Large intestine (tissue), 3 donors: ENCODE data around the gene ABCC1. TPM values are rescaled to one million over a fixed set of nuclear protein-coding genes. Genes with fewer than 3 reads are reported as not detected.
"Not testable (repeated sequence)": the region's sequence is repeated elsewhere in the genome, so short reads cannot be mapped to it uniquely, and the experiment has no call there.

Experiments
- DNase-seq, 2 donors: peaks; one replicate each; pipeline versions ENCODE4 v3.0.0 to v3.0.0-alpha.2; 2013
- H3K27ac ChIP-seq: one replicate; pipeline ENCODE4 v1.5.1; 2013; ENCODE audit warnings: low read length
- H3K27me3 ChIP-seq: 2 replicates; pipeline ENCODE4 v1.6.1; 2013; ENCODE audit warnings: low read length; ENCODE audit not compliant: control insufficient read depth, insufficient read depth
- H3K36me3 ChIP-seq: 2 replicates; pipeline ENCODE4 v1.6.1; 2013; ENCODE audit warnings: low read length; ENCODE audit not compliant: control insufficient read depth, insufficient read depth
- H3K4me1 ChIP-seq: one replicate; pipeline ENCODE4 v1.6.1; 2013; ENCODE audit warnings: low read length; ENCODE audit not compliant: control insufficient read depth, insufficient read depth
- H3K4me3 ChIP-seq: one replicate; pipeline ENCODE4 v1.5.1; 2013; ENCODE audit warnings: low read length
- H3K9me3 ChIP-seq: one replicate; pipeline ENCODE4 v1.6.1; 2013; ENCODE audit warnings: mild to moderate bottlenecking, low read depth, low read length, moderate library complexity; ENCODE audit not compliant: control insufficient read depth
- WGBS: methylation state at CpG from one replicate; pipeline ENCODE4 v1.1.5; 2013; ENCODE audit warnings: low lambda C conversion rate; ENCODE audit not compliant: insufficient coverage; 5-methylcytosine and 5-hydroxymethylcytosine counted together
- polyA plus RNA-seq: library from polyadenylated mRNA; unstranded; fragments of 120-200 nt; gene quantifications from one replicate; pipeline ENCODE4 v1.2.1, GENCODE V29; 2013

ABCC1 gene
- polyA plus RNA-seq, 1 donor: 10.6 TPM

- H3K9me3 ChIP-seq: no peaks in the 10 kb centered on the region
- H3K4me3 ChIP-seq: no peak overlapping the region
- H3K36me3 ChIP-seq: no peaks in the 10 kb centered on the region
- no peak overlapping the region for H3K27ac ChIP-seq
- 90% methylated on average over 2 of the region's 7 CpGs for WGBS
- no peaks in the 10 kb centered on the region for H3K4me1 ChIP-seq
- DNase-seq: no peak
- no peaks in the 10 kb centered on the region for H3K27me3 ChIP-seq
Measured at GRCh38 chr16:15976929-15977637, 27.7 kb downstream of the ABCC1 start.

- no peak overlapping the region for H3K27ac ChIP-seq
- 94% methylated on average over 2 of the region's 3 CpGs for WGBS
Measured at GRCh38 chr16:15979801-15980200, 30.4 kb downstream of the ABCC1 start.

GRCh38 chr16:15980329-15980728 lies 30.9 kb downstream of the ABCC1 start:
- H3K9me3 ChIP-seq: no peaks in the 10 kb centered on the region
- no CpG with 5 or more reads among the region's 3 CpGs for WGBS
- no peak for DNase-seq
- no peak overlapping the region for H3K27ac ChIP-seq
- H3K27me3 ChIP-seq: no peaks in the 10 kb centered on the region
- no peaks in the 10 kb centered on the region for H3K36me3 ChIP-seq
- no peaks in the 10 kb centered on the region for H3K4me1 ChIP-seq
- H3K4me3 ChIP-seq: no peak overlapping the region

More at GRCh38 chr16:15979801-15980200, 30.4 kb downstream of the ABCC1 start:
- H3K36me3 ChIP-seq: no peaks in the 10 kb centered on the region
- H3K4me1 ChIP-seq: no peaks in the 10 kb centered on the region
- no peak overlapping the region for H3K4me3 ChIP-seq
- DNase-seq: no peak
- no peaks in the 10 kb centered on the region for H3K27me3 ChIP-seq
- H3K9me3 ChIP-seq: no peaks in the 10 kb centered on the region

GRCh38 chr16:15981382-15981781 lies 32.0 kb downstream of the ABCC1 start:
- H3K4me1 ChIP-seq: no peaks in the 10 kb centered on the region
- H3K9me3 ChIP-seq: no peaks in the 10 kb centered on the region
- 100% methylated on average over 1 of the region's 3 CpGs for WGBS

GRCh38 chr16:15982194-15982915 lies 32.9 kb downstream of the ABCC1 start:
- H3K4me3 ChIP-seq, H3K27ac ChIP-seq, H3K36me3 ChIP-seq, DNase-seq, H3K9me3 ChIP-seq, H3K27me3 ChIP-seq, H3K4me1 ChIP-seq: not testable (repeated sequence)
- no CpG with 5 or more reads among the region's 5 CpGs for WGBS

More at GRCh38 chr16:15981382-15981781, 32.0 kb downstream of the ABCC1 start:
- Histone ChIP-seq H3K27me3 (no peaks in the 10 kb centered on the region), H3K4me3 (no peak overlapping the region), H3K27ac (no peak overlapping the region), H3K36me3 (no peaks in the 10 kb centered on the region)
- DNase-seq: no peak

GRCh38 chr16:15983898-15984297 lies 34.5 kb downstream of the ABCC1 start:
- H3K9me3 ChIP-seq: no peaks in the 10 kb centered on the region
- DNase-seq: no peak
- WGBS: no CpG with 5 or more reads among the region's 5 CpGs
- no peaks in the 10 kb centered on the region for H3K36me3 ChIP-seq
- no peak overlapping the region for H3K27ac ChIP-seq
- no peak overlapping the region for H3K4me3 ChIP-seq
- H3K4me1 ChIP-seq: no peaks in the 10 kb centered on the region
- H3K27me3 ChIP-seq: no peaks in the 10 kb centered on the region

GRCh38 chr16:15985144-15985543 lies 35.7 kb downstream of the ABCC1 start:
- H3K9me3 ChIP-seq: no peaks in the 10 kb centered on the region
- no peaks in the 10 kb centered on the region for H3K36me3 ChIP-seq
- no peaks in the 10 kb centered on the region for H3K4me1 ChIP-seq
- 100% methylated on average over 2 of the region's 4 CpGs for WGBS
- no peak overlapping the region for H3K4me3 ChIP-seq
- no peak overlapping the region for H3K27ac ChIP-seq
- H3K27me3 ChIP-seq: no peaks in the 10 kb centered on the region
- no peak for DNase-seq

GRCh38 chr16:15986261-15986660 lies 36.8 kb downstream of the ABCC1 start:
- no peaks in the 10 kb centered on the region for H3K9me3 ChIP-seq
- no peak for DNase-seq
- WGBS: no CpG with 5 or more reads among the region's 9 CpGs
- H3K4me1 ChIP-seq: no peaks in the 10 kb centered on the region
- no peaks in the 10 kb centered on the region for H3K36me3 ChIP-seq
- H3K27ac ChIP-seq: no peak overlapping the region
- H3K4me3 ChIP-seq: no peak overlapping the region
- H3K27me3 ChIP-seq: no peaks in the 10 kb centered on the region

- no peak for DNase-seq
- Histone ChIP-seq H3K9me3 (no peaks in the 10 kb centered on the region), H3K27ac (no peak overlapping the region), H3K4me1 (no peaks in the 10 kb centered on the region), H3K27me3 (no peaks in the 10 kb centered on the region), H3K36me3 (no peaks in the 10 kb centered on the region), H3K4me3 (no peak overlapping the region)
- no CpG with 5 or more reads among the region's 5 CpGs for WGBS
Measured at GRCh38 chr16:15988268-15989013, 39.0 kb downstream of the ABCC1 start.

GRCh38 chr16:15990902-15991301 lies 41.5 kb downstream of the ABCC1 start:
- Histone ChIP-seq H3K4me1 (no peaks in the 10 kb centered on the region), H3K27ac (no peak overlapping the region), H3K9me3 (no peaks in the 10 kb centered on the region), H3K4me3 (no peak overlapping the region), H3K36me3 (no peaks in the 10 kb centered on the region), H3K27me3 (no peaks in the 10 kb centered on the region)
- no peak for DNase-seq
- no CpG with 5 or more reads among the region's 14 CpGs for WGBS
